GM12891 (cell line): ENCODE data around the gene AHRR.
"Not testable (repeated sequence)": the region's sequence is repeated elsewhere in the genome, so short reads cannot be mapped to it uniquely, and the experiment has no call there.

Experiments
- PAX5 ChIP-seq: IDR thresholded peaks from 2 replicates; pipeline ENCODE4 v1.6.1; 2011; ENCODE audit warnings: low read length, moderate library complexity, mild to moderate bottlenecking; ENCODE audit not compliant: insufficient read depth, severe bottlenecking
- POLR2A ChIP-seq: IDR thresholded peaks from 2 replicates; pipeline ENCODE4 v1.6.1; 2011; ENCODE audit warnings: low read depth, low read length, control low read depth
- POLR2AphosphoS5 ChIP-seq: IDR thresholded peaks from 2 replicates; pipeline ENCODE4 v1.6.1; 2011; ENCODE audit warnings: low read depth, low read length, control low read depth
- POU2F2 ChIP-seq: IDR thresholded peaks from 2 replicates; pipeline ENCODE4 v1.6.1; 2011; ENCODE audit warnings: low read depth, mild to moderate bottlenecking, control low read depth, low read length, moderate library complexity
- TAF1 ChIP-seq: IDR thresholded peaks from 2 replicates; pipeline ENCODE4 v1.6.1; 2011; ENCODE audit warnings: low read depth, low read length, control low read depth

GRCh38 chr5:274346-274745, 47.2 kb upstream of the AHRR start:
- TF ChIP-seq TAF1, PAX5, POLR2A, POLR2AphosphoS5, POU2F2: not testable (repeated sequence)
